Hippocampal formation (tissue), 2 donors: Measurements from ENCODE around the gene OR6C2.
"Not testable (repeated sequence)": the region's sequence is repeated elsewhere in the genome, so short reads cannot be mapped to it uniquely, and the experiment has no call there.

Source experiments
- DNase-seq, 2 donors: peaks; one replicate each; lab custom pipeline; 2025; lab: John Stamatoyannopoulos, UW

The OR6C2 gene

GRCh38 chr12:55472264-55472663 lies 28.4 kb downstream of the OR6C2 start:
- DNase-seq = no peak

GRCh38 chr12:55479136-55479535 lies 35.3 kb downstream of the OR6C2 start:
- not testable (repeated sequence) for DNase-seq

- DNase-seq = not testable (repeated sequence)
Measured at GRCh38 chr12:55484284-55484683, 40.4 kb downstream of the OR6C2 start.

- DNase-seq = no peak
Measured at GRCh38 chr12:55492078-55492477, 48.2 kb downstream of the OR6C2 start, which contains the start of gene OR6C68. TSS of gene OR6C68 (plus strand) at chr12:55492378. CDS start at chr12:55492378, 0 bp downstream.

GRCh38 chr12:55495490-55495889 lies 51.6 kb downstream of the OR6C2 start:
- no peak for DNase-seq

GRCh38 chr12:55499231-55499630 lies 55.4 kb downstream of the OR6C2 start:
- DNase-seq = no peak

- no peak for DNase-seq
Measured at GRCh38 chr12:55499810-55500252, 56.0 kb downstream of the OR6C2 start.

GRCh38 chr12:55501601-55502000 lies 57.7 kb downstream of the OR6C2 start:
- DNase-seq = no peak
